ENCODE data around the gene KIF22. TPM values are rescaled to one million over a fixed set of nuclear protein-coding genes. Genes with fewer than 3 reads are reported as not detected.

KIF22 gene
- total RNA-seq, 2 donors from 2014 or later: 58.5 to 89.6 TPM

DNA sequence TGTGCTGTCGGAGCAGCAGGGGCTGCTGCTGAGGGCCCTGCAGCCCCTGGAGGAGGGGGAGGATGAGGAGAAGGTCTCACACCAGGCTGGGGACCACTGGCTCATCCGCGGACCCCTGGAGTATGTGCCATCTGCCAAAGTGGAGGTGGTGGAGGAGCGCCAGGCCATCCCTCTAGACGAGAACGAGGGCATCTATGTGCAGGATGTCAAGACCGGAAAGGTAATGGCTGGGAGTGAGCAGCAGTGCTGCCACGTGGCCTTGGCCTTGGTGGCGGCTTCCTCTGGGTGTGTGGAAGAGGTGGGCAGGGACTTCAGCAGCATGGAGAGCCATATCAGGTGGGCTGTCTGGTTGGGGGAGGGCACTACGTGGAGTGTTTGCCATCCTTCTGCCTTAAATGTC lies 49.7 kb downstream of the KIF22 start:
- H3K27me3 ChIP-seq (replicated peaks; ENCODE audit: insufficient read depth): no peaks in the 10 kb centered on the region
- no peaks in the 10 kb centered on the region for H3K9me3 ChIP-seq
- peaks cover 2 to 6% of the 10 kb centered on the region in 2 donors for H3K36me3 ChIP-seq
- no peak overlapping the region for H3K4me3 ChIP-seq
- TF ChIP-seq POLR2A (IDR thresholded peaks at IDR 0.05): no peak
- no peak for TF ChIP-seq POLR2AphosphoS5 (IDR thresholded peaks at IDR 0.05)
- TF ChIP-seq, protein P1, sequence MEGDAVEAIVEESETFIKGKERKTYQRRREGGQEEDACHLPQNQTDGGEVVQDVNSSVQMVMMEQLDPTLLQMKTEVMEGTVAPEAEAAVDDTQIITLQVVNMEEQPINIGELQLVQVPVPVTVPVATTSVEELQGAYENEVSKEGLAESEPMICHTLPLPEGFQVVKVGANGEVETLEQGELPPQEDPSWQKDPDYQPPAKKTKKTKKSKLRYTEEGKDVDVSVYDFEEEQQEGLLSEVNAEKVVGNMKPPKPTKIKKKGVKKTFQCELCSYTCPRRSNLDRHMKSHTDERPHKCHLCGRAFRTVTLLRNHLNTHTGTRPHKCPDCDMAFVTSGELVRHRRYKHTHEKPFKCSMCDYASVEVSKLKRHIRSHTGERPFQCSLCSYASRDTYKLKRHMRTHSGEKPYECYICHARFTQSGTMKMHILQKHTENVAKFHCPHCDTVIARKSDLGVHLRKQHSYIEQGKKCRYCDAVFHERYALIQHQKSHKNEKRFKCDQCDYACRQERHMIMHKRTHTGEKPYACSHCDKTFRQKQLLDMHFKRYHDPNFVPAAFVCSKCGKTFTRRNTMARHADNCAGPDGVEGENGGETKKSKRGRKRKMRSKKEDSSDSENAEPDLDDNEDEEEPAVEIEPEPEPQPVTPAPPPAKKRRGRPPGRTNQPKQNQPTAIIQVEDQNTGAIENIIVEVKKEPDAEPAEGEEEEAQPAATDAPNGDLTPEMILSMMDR (IDR thresholded peaks at IDR 0.05): no peak
- no peak for DNase-seq (ENCODE audit: low spot score)
- intact Hi-C loops (cut with DNase I): no loop called here
- H3K4me1 ChIP-seq (replicated peaks): no peaks in the 10 kb centered on the region
- no peak overlapping the region for H3K27ac ChIP-seq
- WGBS: 82% methylated on average over 10 of the region's 10 CpGs

- DNase-seq (ENCODE audit: low spot score): no peak
- TF ChIP-seq POLR2A (IDR thresholded peaks at IDR 0.05) (no peak), POLR2AphosphoS5 (IDR thresholded peaks at IDR 0.05) (no peak)
- TF ChIP-seq, protein P1 (IDR thresholded peaks at IDR 0.05): no peak
- 95% methylated on average over 21 of the region's 23 CpGs for WGBS
- Histone ChIP-seq H3K4me3 (no peak overlapping the region), H3K4me1 (replicated peaks) (no peaks in the 10 kb centered on the region), H3K36me3 (peaks cover 2 to 5% of the 10 kb centered on the region in 2 donors), H3K27ac (no peak overlapping the region), H3K9me3 (no peaks in the 10 kb centered on the region), H3K27me3 (replicated peaks; ENCODE audit: insufficient read depth) (no peaks in the 10 kb centered on the region)
- intact Hi-C loops (cut with DNase I): no loop called here
These were observed 51.1 kb downstream of the KIF22 start for GRCh38 chr16:29841631-29842030.

- intact Hi-C loops (cut with DNase I): no loop called here
- WGBS: 94% methylated on average over 9 of the region's 9 CpGs
- H3K36me3 ChIP-seq: peaks cover 0 to 8% of the 10 kb centered on the region in 2 donors
These were observed 52.3 kb downstream of the KIF22 start for GRCh38 chr16:29842732-29843346.

DNA sequence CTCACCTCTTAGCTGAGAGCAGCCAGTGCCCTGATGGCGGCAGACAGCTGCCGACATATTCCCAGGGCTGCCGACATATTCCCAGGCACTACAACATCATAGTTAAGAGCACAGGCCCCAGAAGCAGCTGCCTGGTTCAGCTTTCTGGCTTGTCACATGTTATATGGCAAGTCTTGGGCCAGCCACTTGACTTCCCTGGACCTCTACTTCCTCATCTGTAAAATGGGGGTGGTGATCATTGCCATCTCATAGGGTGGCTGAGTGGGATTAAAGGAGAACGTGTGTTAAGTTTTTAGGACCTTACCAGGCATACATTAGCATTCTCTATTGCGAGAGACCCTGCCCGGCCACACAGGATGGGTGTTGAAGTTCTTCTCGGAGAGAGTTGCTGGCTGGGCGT lies 53.4 kb downstream of the KIF22 start:
- TF ChIP-seq, protein P1 (IDR thresholded peaks at IDR 0.05): no peak
- TF ChIP-seq POLR2AphosphoS5 (IDR thresholded peaks at IDR 0.05): no peak
- no peak for TF ChIP-seq POLR2A (IDR thresholded peaks at IDR 0.05)
- H3K4me1 ChIP-seq (replicated peaks): no peaks in the 10 kb centered on the region
- H3K36me3 ChIP-seq: peaks cover 0 to 8% of the 10 kb centered on the region in 2 donors
- H3K27ac ChIP-seq: no peak overlapping the region
- no peak overlapping the region for H3K4me3 ChIP-seq
- DNase-seq (ENCODE audit: low spot score): no peak
- WGBS: 94% methylated on average over 8 of the region's 8 CpGs
- no peaks in the 10 kb centered on the region for H3K27me3 ChIP-seq (replicated peaks; ENCODE audit: insufficient read depth)
- intact Hi-C loops (cut with DNase I): no loop called here
- H3K9me3 ChIP-seq: no peaks in the 10 kb centered on the region

More at GRCh38 chr16:29842732-29843346, 52.3 kb downstream of the KIF22 start:
- TF ChIP-seq POLR2AphosphoS5 (IDR thresholded peaks at IDR 0.05) (no peak), POLR2A (IDR thresholded peaks at IDR 0.05) (no peak)
- TF ChIP-seq, protein P1 (IDR thresholded peaks at IDR 0.05): no peak
- no peaks in the 10 kb centered on the region for H3K27me3 ChIP-seq (replicated peaks; ENCODE audit: insufficient read depth)
- DNase-seq (ENCODE audit: low spot score): no peak
- no peaks in the 10 kb centered on the region for H3K9me3 ChIP-seq
- H3K4me1 ChIP-seq (replicated peaks): no peaks in the 10 kb centered on the region
- no peak overlapping the region for H3K4me3 ChIP-seq
- no peak overlapping the region for H3K27ac ChIP-seq

Data from prostate gland (tissue), 2 donors.